ENCODE measurements around the gene EXD1.

DNA sequence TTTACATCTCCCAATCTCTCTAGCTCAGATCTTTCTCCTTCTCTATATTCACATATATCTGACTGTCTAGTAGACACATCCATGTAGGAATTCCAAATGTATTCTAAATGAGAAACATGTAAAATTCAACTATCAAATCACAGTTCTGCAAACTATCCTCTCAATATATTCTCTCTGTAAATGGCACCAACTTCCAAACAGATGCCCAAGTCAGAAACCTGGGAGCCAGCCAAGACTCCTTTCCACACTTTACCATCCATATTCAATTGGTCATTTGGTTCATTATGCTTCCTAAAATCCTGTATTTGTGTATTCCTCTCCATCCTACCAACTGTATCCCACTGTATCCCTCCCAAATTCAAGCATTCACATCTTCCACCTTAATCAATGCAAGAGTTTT is 61.5 kb downstream of the EXD1 start:
- TF ChIP-seq EZH2 (IDR thresholded peaks at IDR 0.05) (no peak), POLR2A (IDR thresholded peaks at IDR 0.05; ENCODE audit: borderline replicate concordance, extremely low read depth, insufficient read depth, insufficient read length) (no peak), YY1 (IDR thresholded peaks at IDR 0.05; ENCODE audit: extremely low read depth, insufficient replicate concordance, low read depth, low read length) (no peak), EZH2phosphoT487 (IDR thresholded peaks at IDR 0.05; ENCODE audit: borderline replicate concordance) (no peak)
- TF ChIP-seq, protein P1, sequence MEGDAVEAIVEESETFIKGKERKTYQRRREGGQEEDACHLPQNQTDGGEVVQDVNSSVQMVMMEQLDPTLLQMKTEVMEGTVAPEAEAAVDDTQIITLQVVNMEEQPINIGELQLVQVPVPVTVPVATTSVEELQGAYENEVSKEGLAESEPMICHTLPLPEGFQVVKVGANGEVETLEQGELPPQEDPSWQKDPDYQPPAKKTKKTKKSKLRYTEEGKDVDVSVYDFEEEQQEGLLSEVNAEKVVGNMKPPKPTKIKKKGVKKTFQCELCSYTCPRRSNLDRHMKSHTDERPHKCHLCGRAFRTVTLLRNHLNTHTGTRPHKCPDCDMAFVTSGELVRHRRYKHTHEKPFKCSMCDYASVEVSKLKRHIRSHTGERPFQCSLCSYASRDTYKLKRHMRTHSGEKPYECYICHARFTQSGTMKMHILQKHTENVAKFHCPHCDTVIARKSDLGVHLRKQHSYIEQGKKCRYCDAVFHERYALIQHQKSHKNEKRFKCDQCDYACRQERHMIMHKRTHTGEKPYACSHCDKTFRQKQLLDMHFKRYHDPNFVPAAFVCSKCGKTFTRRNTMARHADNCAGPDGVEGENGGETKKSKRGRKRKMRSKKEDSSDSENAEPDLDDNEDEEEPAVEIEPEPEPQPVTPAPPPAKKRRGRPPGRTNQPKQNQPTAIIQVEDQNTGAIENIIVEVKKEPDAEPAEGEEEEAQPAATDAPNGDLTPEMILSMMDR (IDR thresholded peaks at IDR 0.05 in 2 of 3, conservative IDR thresholded peaks at IDR 0.05 in 1 of 3; ENCODE audit: borderline replicate concordance in 1 of 3, insufficient read depth in 1 of 3, low read depth in 2 of 3, low read length in 2 of 3): no peak
- TF ChIP-seq, protein P2, sequence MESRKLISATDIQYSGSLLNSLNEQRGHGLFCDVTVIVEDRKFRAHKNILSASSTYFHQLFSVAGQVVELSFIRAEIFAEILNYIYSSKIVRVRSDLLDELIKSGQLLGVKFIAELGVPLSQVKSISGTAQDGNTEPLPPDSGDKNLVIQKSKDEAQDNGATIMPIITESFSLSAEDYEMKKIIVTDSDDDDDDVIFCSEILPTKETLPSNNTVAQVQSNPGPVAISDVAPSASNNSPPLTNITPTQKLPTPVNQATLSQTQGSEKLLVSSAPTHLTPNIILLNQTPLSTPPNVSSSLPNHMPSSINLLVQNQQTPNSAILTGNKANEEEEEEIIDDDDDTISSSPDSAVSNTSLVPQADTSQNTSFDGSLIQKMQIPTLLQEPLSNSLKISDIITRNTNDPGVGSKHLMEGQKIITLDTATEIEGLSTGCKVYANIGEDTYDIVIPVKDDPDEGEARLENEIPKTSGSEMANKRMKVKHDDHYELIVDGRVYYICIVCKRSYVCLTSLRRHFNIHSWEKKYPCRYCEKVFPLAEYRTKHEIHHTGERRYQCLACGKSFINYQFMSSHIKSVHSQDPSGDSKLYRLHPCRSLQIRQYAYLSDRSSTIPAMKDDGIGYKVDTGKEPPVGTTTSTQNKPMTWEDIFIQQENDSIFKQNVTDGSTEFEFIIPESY (IDR thresholded peaks at IDR 0.05; ENCODE audit: extremely low read depth, insufficient replicate concordance, low read length): no peak
- TF ChIP-seq, protein P3, sequence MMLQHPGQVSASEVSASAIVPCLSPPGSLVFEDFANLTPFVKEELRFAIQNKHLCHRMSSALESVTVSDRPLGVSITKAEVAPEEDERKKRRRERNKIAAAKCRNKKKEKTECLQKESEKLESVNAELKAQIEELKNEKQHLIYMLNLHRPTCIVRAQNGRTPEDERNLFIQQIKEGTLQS (IDR thresholded peaks at IDR 0.05): no peak
